Astrocyte of the cerebellum (primary cell): ENCODE results near the gene SPPL2B.

ENCODE experiments used
- DNase-seq: peaks from one replicate; pipeline ENCODE4 v3.0.0-alpha.2; 2011; ENCODE audit warnings: low read depth
- H3K4me3 ChIP-seq: 2 replicates; pipeline ENCODE4 v1.5.1; 2011; ENCODE audit warnings: mild to moderate bottlenecking, low read depth, low read length, moderate library complexity
- in situ Hi-C: cut with HindIII; loops from 2 replicates; pipeline ENCODE4 v1.10.0; 2017; ENCODE audit warnings: low sequenced_read_pairs
- TF ChIP-seq, protein P1 (sequence below): IDR thresholded peaks from 2 replicates; pipeline ENCODE4 v1.5.1; 2012; ENCODE audit warnings: low read length, low read depth, moderate library complexity, mild to moderate bottlenecking; ENCODE audit errors: missing control alignments

The SPPL2B gene

DNA sequence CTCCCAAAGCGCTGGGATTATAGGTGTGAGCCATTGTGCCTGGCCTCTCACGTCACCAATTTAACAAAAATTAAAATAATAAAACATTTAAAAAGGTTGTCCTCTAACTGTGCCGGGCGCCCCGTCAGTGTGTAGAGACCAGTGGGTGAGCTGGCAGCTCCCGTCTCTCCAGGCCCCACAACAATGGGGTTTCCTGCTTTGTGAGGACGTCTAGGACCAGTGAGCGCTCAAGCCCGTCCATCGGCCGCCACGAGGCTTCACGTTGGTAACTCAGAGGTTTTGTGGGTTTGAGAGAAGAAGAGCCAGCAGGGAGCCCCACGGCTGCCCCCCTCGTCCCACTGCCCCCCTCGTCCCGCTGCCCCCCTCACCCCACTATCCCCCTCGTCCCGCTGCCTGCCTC lies 4.8 kb upstream of the SPPL2B start:
- TF ChIP-seq, protein P1, sequence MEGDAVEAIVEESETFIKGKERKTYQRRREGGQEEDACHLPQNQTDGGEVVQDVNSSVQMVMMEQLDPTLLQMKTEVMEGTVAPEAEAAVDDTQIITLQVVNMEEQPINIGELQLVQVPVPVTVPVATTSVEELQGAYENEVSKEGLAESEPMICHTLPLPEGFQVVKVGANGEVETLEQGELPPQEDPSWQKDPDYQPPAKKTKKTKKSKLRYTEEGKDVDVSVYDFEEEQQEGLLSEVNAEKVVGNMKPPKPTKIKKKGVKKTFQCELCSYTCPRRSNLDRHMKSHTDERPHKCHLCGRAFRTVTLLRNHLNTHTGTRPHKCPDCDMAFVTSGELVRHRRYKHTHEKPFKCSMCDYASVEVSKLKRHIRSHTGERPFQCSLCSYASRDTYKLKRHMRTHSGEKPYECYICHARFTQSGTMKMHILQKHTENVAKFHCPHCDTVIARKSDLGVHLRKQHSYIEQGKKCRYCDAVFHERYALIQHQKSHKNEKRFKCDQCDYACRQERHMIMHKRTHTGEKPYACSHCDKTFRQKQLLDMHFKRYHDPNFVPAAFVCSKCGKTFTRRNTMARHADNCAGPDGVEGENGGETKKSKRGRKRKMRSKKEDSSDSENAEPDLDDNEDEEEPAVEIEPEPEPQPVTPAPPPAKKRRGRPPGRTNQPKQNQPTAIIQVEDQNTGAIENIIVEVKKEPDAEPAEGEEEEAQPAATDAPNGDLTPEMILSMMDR: no peak
- no peak for DNase-seq
- in situ Hi-C loops: loop anchor here (10.0 kb wide), 1 partner anchor 59 kb away; no protein-coding TSS in a partner anchor
- H3K4me3 ChIP-seq: no peak overlapping the region

DNA sequence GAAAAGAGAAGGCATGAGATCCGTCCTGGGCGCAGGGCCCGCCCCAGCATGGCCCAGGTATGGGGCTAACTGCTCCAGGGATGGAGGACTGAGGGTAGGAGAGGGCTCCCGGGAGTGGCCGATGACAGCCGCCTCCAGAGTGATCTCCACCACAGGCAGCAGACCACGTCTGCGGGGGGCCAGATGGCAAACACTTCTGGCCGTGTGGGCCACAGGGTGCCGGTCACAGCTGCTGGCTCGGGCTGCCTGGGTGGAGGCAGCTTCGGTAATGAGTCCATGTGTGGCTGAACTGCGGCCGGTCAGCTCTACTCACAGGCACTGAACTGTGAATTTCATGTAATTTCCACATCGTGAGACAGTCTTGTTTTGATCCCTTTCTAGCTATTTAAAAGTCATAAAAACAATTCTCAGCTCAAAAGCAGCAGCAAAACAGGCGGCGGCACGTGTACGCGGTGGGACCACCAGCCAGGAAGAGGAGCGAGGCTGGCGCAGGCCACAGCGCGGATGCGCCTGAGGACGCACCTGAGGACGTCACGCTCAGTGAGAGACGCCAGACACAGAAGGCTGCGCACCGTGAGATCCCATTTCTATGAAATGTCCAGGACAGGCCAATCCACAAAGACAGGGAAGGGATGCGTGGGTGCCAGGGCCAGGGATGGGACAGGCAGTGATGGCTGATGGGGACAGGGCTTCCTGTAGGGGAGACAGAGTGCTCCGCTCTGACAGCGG lies 4.1 kb upstream of the SPPL2B start:
- in situ Hi-C loops: loop anchor here (10.0 kb wide), 1 partner anchor 60 kb away; no protein-coding TSS in a partner anchor
- no peak overlapping the region for H3K4me3 ChIP-seq
- TF ChIP-seq, protein P1: no peak
- no peak for DNase-seq

DNA sequence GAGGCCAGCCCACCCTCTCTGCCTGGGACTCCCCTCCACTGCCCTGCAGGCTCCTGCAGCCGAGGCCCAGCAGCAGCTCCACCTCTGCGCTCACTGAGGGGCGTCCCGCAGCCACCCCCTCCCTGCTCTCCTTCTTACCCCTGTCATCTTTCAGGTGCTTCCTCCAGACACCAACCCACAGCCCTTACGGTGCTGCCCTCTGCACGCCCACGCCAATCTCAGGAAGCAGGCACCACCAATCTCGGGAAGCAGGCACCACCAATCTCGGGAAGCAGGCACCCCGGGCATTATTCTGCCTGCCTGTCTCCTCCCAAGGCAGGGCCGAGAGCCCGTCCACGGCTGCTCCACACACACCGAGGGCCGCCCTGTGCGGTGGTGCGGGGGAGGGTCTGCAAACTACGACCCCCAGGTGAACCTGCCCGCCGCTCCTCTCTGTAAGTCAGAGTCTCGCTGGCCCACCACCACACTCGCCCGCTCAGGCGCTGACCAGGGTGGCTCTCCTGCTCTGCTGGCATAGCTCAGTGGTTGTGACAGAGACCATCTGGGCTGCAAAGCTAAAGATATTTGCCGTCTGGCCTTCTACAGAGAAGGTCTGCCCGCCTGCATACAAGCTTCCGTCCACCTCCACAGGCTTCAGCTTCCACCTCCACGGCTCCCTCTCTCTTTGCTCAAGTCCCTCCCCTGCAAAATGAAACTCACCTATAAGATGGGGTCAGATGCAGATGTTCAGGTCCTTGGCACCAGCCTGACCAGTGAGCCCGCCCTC lies 3.0 kb upstream of the SPPL2B start:
- TF ChIP-seq, protein P1: no peak
- no peak for DNase-seq
- no peak overlapping the region for H3K4me3 ChIP-seq
- in situ Hi-C loops: loop anchor here (5.0 to 10.0 kb wide), 2 partner anchors 61 to 88 kb away; partner anchors contain the start of genes PLEKHJ1 and SF3A2

DNA sequence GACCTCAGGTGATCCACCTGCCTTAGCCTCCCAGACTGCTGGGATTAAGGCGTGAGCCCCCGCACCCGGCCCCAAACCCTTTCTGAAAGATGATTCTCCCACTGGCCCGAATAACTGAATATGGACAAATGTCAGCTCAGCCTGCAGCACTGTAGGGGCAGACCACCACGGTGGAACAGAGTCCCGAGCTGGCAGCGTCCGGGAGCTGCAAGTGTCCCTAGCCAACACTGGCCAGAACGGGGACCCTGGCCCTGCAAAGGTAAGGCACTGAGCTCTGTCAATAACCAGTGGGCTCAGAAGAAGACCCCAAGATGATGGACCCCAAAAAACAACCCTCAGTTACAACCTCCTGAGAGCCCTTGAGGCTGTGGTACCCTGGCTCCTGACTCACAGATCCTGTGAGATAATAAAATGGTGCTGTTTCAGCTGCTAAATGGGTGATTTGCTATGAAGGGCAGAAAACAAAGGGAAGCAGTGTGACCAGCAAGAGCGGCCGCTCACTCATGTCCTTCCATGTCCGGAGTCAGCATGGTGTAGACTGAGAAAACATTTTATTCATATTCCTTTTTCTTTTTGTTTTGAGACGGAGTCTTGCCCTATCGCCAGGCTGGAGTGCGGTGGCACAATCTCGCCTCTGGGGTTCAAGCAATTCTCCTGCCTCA lies 1.7 kb upstream of the SPPL2B start:
- no peak for DNase-seq
- in situ Hi-C loops: loop anchor here (5.0 to 10.0 kb wide), 2 partner anchors 62 to 90 kb away; partner anchors contain the start of genes PLEKHJ1 and SF3A2
- H3K4me3 ChIP-seq: peak overlapping the region; percentile 91
- TF ChIP-seq, protein P1: no peak

DNA sequence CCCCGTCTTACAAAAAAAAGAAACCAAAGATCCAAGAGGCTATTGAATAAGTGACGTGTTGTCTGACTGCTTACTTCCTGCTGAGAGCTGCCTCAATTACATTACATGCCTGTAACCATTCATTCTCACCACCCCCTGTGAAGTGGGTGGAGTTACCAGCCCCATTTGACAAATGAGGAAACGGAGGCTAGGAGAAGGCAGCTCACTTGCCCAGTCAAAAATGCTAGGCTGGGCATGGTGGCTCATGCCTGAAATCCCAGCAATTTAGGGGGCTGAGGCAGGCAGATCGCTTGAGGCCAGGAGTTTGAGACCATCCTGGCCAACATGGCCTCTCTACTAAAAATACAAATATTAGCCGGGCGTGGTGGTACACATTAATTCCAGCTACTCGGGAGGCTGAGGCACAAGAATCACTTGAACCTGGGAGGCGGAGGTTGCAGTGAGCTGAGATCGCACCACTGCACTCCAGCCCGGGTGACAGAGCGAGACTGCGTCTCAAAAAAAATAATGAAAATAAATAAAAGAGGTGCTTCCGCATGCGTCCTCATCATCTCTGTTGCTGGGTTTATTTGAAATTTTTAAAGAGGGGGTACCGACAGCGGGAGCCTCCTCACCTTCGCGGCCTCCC lies 597 bp upstream of the SPPL2B start:
- TF ChIP-seq, protein P1: no peak
- in situ Hi-C loops: loop anchor here (5.0 to 10.0 kb wide), 2 partner anchors 63 to 91 kb away; partner anchors contain the start of genes PLEKHJ1 and SF3A2
- peak; percentile 43 for DNase-seq
- peak overlapping the region; percentile 91 for H3K4me3 ChIP-seq

DNA sequence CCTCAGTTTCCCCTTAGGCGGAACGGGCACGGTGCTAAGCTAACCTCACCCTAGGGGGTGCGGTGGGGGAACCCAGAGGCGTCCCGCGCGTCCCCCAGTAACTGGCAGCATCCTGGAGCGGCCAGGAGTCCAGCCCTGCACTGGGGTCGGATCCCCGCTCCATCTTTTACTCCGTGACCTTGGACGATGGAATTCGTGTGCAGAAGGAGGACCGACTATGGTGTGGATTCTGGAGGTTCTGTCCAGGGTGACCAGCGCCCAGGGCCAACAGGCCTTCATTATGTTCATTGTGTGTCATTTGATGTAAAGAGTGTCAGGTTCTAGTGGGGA lies 630 bp downstream of the SPPL2B start:
- in situ Hi-C loops: loop anchor here (5.0 to 10.0 kb wide), 2 partner anchors 64 to 92 kb away; partner anchors contain the start of genes PLEKHJ1 and SF3A2
- TF ChIP-seq, protein P1: no peak
- no peak for DNase-seq
- H3K4me3 ChIP-seq: peak overlapping the region; percentile 91
